GM19238 (cell line): Measurements from ENCODE around the gene KRT36.

Experiments used
- DNase-seq: peaks from one replicate; pipeline ENCODE4 v3.0.0; 2011; ENCODE audit warnings: low spot score; ENCODE audit not compliant: insufficient read length

KRT36 gene

DNA sequence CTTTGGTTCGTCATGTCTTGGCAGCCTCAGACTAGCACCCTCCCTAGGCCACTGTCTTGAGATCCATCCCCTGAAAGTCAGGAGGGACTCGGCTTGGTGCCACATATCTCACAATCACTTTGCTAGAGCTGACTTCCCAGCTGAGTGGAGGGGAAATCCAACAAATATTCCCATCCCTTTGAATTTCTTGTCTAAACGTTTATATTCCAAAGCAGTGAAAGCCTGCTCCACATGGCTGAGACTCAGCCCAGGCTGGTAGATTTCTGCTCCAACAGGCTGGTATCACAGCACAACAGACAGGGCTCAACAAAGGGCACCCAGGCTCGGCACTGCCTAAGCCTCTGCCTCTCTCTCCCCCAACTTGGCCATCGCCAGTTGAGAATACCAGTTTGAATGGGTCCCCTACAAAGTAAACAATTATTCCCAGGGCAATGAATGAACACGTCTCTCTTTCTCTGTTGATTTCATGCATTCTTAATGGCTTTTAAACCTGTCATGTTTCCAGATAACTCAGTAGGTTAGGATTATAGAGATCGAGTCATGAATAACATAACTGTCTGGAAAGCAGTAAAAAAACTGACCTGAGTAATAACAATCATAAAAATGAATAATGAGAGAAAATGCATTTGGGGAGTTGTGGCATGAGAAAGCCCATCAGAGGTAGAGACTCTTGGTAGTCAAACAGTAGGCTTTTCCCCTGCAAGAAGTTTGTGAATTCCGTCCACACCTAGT, 14.7 kb upstream of the KRT36 start:
- no peak for DNase-seq

DNA sequence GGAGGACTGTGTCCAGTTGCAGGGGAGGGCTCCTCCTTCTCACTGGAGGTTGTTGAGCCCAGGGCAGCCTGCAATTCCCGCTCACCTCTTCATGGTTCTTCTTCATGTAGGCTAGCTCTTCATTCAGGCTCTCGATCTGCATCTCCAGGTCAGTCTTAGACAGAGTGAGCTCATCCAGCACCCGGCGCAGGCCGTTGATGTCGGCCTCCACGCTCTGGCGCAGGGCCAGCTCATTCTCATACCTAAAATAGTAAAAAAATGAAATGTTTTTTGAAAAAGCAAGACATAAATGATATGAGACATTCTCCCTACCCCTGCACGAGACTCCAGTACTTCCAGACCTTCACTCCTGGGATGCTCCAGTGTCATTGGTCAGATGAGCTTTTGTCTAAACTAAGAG, 13.5 kb upstream of the KRT36 start:
- no peak for DNase-seq

DNA sequence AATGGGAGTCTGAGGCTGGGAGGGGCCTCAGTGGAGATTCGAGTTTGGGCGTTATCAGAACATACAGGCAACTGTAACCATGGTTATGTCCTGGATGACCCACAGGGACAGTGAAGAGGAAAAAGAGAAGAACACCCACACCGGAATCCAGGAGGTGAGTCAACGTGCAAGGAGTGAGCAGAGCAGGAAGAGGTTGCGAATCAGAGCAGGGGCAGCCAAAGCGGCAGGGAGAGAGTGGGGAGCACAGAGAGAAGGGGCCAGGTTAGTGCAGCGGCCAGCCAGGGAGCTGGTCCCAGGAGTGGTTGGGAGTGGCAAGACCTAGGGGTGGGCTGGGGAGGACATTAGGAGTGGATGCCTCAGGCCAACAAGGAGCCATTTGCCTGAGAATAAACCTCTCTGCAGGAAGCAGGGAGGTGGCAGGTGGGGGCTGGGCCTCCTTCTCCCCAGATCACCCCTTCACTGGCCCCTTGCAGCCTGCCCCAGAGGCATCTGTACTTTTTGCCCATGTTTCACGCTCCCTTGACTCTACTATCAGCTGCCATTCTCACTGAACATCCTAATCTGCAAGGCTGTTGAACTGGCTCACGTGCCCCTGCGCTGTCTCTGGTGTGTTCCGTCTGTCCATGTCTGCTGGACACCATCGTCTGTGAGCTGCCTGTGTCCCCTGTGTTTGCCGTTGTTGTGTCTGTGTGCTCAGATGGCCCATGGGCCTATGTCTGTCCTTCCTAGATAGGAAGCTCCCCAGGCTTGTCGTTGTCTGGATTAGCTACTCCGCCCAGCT, 10.6 kb upstream of the KRT36 start:
- no peak for DNase-seq

DNA sequence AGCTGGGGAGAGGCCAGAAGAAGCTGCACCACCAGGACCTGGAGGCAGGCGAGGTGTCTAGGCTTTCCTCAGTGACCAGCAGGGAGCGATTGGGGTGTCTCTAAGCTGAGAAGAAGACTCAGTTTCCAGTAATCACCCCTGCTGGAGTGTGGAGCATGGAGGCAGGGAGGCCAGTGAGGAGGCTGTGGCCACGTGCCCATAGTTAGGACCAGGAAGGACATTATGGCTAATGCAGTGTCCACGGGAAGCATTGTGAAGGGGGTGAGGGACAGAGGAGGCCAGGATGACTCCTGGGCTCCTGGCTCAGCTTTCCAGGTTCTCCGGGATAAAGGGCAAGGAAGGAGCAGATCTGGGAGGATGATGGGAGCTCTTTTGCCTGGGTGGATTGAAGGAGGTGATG, 10.0 kb upstream of the KRT36 start:
- DNase-seq, result no peak

DNA sequence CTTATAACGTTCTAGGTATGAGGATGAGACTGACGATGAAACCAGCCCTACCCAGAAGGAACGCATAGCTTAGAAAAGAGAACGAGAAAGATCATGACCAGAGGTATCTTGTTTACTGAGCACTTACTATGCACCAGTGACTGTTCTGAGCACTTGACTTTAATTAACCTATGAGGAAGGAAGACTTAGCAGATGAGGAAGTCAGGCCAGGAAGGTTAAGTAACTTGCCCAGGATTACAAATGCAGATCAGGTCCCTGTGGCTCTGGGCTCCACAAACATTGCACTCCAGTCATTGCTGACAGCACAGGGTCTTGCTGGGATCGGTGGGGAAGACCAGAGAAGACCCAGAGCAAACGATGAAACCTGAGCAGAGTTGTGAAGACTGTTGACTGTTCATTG, 8.6 kb upstream of the KRT36 start:
- DNase-seq, result no peak

DNA sequence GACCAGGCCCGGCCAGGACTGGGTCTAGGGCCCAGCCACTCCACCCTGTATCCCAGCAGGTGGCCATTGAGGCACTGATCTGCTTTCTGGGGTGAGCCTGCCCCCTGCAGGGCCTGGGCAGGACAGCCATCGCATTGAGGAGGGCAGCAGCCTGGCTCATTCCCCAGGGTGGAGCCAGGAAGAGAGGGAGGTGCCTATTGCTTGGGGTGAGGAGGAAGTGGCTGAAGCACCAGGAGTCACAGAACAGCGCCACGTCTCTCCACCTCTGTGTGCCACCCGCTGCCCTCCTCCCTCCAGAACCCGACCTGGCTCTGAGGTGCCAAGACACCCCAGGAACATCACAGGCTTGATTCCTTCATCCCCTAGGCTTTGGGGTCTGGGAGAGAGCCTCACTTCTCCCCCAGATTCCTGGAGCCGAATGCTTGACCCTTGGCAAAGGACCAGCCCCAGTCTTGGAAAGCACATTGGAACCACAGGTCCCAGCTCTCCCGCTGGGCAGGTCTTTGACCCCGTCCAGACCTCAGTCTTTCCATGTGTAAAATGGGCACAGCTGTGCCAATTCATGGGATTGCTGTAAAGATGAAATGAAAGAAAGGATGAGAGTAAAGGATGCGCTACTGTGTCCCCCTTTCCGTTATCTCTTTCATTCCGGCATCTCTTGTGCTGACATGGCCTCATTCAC, 7.2 kb upstream of the KRT36 start:
- peak; percentile 72 for DNase-seq

DNA sequence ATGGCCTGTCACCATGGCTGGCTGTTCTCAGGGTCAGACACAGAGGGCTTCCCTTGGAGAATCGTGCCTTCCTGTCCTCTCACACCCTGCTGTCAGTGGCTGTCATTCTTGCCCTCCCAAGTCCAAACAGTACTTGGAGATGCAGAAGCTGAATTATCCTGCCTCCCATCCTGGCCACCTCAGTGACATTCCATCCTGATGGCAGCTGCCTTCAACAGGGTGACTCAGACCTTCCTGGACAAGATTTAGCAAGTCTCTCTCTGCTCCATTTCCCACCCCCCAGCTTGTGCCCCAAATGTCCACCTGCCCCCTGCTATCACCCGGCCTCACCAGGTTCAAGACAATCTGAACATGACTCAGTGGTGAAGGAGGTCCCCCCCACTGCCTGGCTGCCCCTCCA, 4.8 kb upstream of the KRT36 start:
- DNase-seq, result no peak

DNA sequence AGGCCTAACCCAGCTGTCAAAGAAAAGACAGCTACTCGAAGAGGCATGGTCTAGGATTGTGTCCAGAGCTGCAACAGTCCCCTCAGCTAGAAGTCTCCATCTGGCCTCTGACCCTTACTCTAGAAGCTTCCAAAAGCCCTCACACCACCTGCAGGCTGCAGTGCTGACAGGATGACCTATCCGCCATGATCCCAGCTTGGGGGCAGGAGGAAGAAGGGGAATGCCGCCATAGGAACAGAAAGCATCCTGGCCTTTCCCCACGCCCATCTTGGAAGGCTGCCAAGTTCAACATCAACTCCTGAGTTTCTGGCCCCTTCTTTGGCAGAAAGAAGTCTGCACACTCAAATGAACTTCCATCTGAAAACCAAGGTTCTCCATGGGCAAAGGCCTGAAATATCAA, 3.1 kb upstream of the KRT36 start:
- no peak for DNase-seq

DNA sequence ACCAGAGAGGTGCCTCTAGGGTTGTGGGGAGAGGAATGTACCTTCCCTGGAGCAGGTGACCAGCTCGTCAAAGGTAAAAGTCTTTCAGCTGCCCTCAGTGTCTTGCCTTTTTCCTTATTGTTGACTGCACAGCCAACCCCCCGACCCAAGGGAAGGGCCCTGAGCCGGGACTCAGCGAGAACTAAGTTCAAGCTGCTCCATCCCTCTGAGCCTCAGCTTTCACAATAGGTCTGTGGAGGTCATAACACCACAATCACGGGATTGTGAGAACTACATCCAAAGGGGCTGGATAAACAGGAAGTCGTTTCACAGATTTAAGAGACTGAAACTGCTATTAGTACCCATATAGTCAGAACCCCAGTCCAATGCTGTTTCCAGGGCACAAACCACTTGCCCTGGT, 2.6 kb upstream of the KRT36 start:
- no peak for DNase-seq

DNA sequence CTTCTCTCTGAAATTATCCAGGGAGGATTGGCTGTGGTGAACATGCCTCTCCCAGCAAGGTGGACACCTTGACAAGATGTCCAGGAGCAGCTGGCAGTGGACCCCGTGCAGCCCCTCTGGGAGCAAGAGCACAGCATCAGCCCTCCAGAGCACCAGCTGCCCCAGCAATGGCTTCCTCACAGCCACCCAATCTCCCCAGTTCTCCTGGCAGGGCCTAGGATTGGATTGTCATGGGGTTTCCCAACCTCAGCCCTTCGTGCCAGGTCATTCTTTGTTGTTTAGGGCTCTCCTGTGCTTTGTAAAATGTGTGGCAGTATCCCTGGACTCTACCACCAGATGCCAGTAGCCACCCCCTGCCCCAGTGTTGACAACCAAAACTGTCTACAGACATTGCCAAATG, 1.8 kb upstream of the KRT36 start:
- DNase-seq, result no peak

DNA sequence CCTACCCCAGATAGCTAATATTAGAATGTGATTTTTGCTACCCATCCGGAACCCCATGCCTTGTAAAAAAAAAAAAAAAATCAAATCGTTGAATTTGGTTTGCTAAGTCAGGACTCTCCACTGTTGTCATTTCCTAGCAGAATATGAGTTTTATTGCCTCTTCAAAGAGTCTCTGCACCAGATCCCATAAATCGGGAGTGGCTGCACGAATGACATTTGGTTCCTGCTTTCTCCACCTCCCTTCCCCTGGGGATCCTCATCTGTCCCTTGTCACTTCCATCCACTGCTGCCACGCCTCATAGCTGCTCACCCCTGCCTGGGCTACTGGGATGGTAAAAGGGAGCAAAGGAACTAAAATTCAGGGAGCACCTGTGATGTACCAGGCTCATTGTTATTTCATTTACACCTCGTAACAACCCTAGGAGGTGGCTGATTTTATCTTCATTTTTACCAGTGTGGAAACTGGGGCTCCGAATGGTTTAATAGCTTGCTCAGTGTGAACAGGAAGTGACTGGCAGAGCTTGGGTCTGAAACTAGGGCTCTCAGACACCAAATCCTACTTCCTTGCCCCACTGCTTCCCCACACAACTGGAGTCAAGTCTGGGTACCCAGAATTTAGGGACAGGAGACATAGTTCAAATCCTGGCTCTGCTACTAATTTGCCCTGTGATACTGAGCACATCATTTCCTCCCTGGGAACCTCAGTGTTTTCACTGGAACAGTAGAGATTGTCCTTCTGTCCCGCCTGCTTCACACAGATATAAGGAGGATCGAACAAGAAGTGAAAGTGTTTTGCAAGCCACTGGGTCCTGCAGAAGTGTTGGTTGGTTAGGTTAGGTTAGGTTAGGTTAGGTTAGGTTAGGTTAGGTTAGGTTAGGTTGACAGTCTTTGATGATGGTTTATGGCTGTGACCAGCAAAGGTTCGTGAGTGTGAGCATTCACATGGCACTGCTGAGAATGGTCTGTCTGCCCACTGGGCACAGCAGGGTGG, 585 bp upstream of the KRT36 start:
- no peak for DNase-seq

DNA sequence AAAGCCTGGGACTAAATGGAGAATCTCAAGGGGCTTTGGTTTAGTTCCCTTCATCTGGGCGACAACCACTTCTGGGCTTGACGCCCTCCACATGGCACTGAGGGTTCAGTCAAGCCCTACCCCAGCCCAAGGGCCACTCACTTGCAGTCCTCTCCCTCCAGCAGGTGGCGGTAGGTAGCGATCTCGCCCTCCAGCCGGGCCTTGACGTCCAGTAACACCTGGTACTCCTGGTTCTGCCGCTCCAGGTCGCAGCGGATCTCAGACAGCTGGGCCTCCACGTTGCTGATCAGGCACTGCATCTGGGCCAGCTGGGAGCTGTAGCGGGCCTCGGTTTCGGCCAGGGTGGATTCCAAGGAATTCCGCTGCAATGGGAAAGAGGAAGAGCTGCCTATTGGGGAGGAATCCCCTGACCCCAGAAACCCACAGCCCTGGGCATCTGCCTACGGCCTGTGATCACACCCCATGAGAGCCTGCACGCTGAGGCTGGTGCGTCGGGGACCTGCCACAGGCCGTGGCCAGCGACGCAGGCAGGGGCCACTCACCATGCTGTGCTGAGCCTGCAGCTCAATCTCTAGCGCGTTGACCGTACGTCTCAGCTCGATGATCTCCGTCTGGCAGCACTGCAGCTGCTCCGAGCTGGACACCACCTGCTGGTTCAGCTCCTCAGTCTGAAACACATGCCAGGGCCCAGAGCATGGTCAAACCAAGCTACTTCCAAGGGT, 2.7 kb downstream of the KRT36 start:
- DNase-seq, result no peak

DNA sequence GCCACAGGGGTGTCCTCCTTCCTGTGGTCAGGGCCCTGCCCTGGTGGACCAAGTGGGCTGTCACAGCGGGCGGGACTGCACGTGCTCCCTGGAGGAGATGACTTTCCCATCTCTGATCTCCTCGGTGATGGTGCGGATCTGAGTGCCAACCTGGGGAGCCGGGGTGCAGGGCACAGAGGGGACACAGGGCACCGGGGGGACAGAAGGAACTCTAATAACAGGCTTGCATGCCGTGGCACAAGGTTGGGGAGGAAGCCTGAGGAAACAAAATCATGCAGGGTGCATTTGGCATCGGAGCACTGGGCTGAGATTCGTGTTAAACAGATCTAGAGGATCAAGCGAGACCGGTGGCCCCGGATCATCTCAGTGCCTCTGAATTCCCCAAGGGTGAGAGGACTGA, 3.4 kb downstream of the KRT36 start:
- DNase-seq, result no peak

DNA sequence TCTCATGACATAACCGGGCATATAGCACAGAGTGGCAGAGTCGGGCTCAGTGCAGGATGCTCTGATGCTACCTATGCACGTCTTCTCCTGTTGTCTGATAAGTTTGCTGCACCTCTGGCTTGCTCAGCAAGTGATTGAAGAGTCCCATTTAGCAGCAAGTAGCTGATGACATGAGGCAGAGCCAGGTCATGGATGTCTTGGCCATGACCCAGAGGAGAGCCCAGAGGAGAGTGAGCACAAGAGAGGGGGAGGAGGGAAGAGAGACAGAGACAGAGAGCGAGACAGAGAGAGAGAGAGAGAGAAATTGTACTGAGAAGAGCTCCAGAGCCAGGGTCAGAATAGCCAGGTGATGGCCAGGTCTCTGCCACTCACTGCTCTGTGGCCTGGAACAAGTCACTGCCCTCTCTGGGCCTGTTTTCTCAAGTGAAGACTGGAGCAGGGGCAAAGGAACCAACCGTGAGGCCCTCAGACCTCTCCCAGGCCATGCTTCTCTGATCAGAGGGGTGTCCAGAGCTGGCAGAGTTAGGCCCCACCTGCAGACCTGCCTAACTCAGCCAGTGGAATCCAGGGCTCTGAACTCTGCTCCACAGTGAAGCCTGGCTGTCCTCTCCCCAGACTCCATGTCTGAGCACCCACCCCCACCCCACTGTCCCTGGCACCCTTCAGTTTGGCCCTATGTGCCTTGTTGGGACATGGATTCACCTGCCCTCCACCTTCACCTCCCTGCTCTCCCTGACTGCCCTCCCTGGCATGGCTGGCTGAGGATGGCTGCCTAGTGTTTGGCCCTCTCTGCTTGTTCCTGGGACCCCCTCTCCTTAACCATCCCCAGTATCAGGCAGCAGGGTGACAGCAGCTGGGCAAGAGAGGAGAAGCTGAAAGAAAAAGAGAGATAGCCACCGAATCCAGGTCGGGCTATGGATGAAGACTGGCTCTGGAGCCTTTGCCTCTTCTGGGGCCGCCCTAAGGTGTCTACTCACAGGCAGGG, 4.5 kb downstream of the KRT36 start:
- no peak for DNase-seq

DNA sequence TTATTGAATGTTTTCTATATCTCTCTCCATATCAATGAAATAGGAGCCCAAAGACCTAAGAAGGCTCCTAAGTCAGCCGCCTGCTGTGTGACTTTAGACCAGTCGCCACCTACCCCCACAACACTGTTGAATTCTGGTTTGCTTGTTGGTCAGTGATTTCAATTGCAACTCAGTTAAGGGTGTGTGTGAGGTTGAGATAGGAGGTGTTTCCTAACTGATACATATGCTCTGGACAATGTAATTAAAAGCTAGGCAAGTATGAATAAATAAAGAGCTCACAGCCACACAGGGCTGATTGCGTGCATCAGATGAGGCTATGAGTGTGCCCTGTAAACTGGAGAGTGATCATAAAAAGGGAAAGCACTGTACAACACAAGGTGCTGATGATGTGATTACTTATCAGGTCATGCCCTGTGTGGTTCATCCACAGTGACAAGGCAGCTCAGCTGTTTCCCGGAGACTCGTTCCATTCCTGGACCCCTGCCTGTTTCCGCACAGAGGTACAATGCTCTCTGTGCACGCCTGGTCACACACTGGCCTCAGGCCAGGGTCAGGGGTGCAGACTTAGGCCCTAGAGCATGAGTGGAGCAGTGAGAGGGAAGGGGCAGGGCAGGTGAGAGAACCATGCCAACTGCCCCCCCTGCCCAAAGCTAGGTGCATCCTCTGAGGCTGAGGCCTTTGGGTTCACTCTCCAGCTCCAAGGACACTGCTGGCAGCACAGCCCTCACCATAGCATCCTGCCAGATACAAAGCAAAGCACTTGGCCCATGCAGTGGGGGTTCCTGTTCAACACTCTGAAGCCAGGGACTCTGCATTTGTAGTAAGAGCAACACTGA, 5.5 kb downstream of the KRT36 start:
- DNase-seq, result no peak

DNA sequence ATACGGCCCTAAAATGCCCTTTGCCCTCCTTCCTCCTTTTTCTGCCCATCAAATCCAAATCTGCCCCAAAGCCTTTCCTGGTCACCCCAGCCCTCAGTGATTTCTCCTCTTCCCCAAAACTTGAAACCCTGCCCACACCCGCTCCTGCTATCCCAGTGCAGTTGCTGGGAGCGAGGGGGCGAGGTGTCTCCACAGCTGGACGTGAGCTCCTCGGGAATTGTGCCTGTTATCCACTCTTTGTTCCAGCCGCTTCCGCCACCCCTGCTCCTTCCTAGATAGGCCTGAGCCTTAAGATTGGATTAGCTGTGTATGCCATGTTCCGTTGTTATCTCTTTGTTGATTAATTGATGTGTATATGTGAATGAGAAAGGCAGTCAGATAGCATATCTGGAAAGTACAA, 6.2 kb downstream of the KRT36 start:
- DNase-seq, result no peak

DNA sequence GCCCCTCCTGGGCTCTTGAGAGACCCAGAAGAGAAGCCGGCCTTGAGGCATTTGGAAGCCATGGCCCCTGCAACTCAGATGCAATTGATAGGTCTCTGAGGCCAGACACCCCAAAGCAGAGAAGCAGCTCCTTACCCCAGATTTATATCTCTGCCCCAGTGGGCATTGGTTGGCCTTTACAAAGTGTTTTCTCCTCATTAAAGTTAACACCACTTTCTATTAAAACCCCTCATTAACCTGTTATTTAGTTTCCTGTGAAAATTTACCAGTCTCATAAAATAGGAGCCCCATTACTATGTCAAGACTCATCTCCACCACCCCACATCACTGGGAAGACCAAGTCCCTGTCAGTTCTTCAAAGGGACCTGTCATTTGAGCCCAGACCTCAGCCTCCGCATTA, 8.7 kb downstream of the KRT36 start, which contains the start of gene KRT35:
Gene KRT35 (minus strand): TSS at position 116 of the 400 bp plus-strand sequence. CDS start 54 bp downstream, at position 62.
- no peak for DNase-seq

DNA sequence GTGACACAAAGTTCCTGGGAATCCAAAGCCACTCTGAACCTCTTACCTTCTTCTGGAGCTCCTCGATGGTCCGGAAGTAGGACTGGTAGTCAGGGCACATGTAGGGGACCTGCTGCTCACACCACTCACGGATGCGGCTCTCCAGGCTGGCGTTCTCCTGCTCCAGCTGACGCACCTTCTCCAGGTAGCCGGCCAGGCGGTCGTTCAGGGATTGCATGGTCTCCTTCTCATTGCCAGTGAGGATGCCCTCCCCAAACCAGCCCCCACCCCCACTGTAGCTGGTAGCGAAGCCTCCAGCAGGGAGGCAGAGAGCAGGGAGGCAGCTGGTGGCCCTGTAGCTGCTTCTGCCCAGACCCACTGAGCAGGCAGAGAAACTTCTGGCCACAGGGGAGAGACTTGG, 9.1 kb downstream of the KRT36 start:
- DNase-seq, result no peak
